Stimulated activated naive CD8-positive, alpha-beta T cell treated with anti-CD3 and anti-CD28 coated beads, Interleukin-15, amount 100 ng/mL, for 72 hours (primary cell): ENCODE measurements around the gene NDUFS4.

Experiments used
- ATAC-seq: fragments of 150-1000 bp; cut with Tn5 transposase; 2 replicates; pipeline ENCODE4 v1.10.0; 2021; ENCODE audit warnings: mild to moderate bottlenecking, moderate library complexity
- DNase-seq, 2 donors: peaks; one replicate each; pipeline ENCODE4 v3.0.0; 2021 to 2022
- H3K27ac Mint-ChIP-seq, 2 donors: one replicate each; pipeline ENCODE4 v1.8.0; 2022; ENCODE audit warnings: mild to moderate bottlenecking in 2 of 2, mixed read lengths in 2 of 2, moderate library complexity in 2 of 2
- H3K27me3 Mint-ChIP-seq: one replicate; pipeline ENCODE4 v1.8.0; 2022; ENCODE audit warnings: mixed read lengths
- H3K4me1 Mint-ChIP-seq: one replicate; pipeline ENCODE4 v1.8.0; 2022; ENCODE audit warnings: mild to moderate bottlenecking, mixed read lengths
- H3K4me3 Mint-ChIP-seq, 2 donors: one replicate each; pipeline ENCODE4 v1.8.0; 2022; ENCODE audit warnings: mild to moderate bottlenecking in 2 of 2, mixed read lengths in 2 of 2, moderate library complexity in 1 of 2
- H3K9me3 Mint-ChIP-seq, 2 donors: one replicate each; pipeline ENCODE4 v1.8.0; 2022; ENCODE audit warnings: mixed read lengths in 2 of 2

Gene NDUFS4

GRCh38 chr5:53557386-53557785 is 3.1 kb upstream of the NDUFS4 start:
- ATAC-seq (no peak), DNase-seq (no peak)
- H3K4me3 Mint-ChIP-seq, result no peak overlapping the region
- H3K27me3 Mint-ChIP-seq, result peaks cover 39% of the 10 kb centered on the region
- H3K4me1 Mint-ChIP-seq, result peaks cover 13% of the 10 kb centered on the region
- H3K9me3 Mint-ChIP-seq, result peaks cover 0 to 11% of the 10 kb centered on the region in 2 donors
- no peak overlapping the region for H3K27ac Mint-ChIP-seq

- DNase-seq (no peak), ATAC-seq (no peak)
- Mint-ChIP-seq H3K9me3 (peaks cover 0 to 11% of the 10 kb centered on the region in 2 donors), H3K27ac (no peak overlapping the region), H3K27me3 (peaks cover 33% of the 10 kb centered on the region), H3K4me1 (peaks cover 25% of the 10 kb centered on the region), H3K4me3 (no peak overlapping the region)
Observed at GRCh38 chr5:53558966-53559365, 1.5 kb upstream of the NDUFS4 start.

- H3K27ac Mint-ChIP-seq, result peak overlapping the region in 1 of 2 donors; percentile 95
- peaks cover 0 to 11% of the 10 kb centered on the region in 2 donors for H3K9me3 Mint-ChIP-seq
- ATAC-seq, result peak; percentile 21
- H3K4me3 Mint-ChIP-seq, result peak overlapping the region; percentile 86 to 88
- H3K4me1 Mint-ChIP-seq, result peaks cover 33% of the 10 kb centered on the region
- H3K27me3 Mint-ChIP-seq, result peaks cover 24% of the 10 kb centered on the region
- DNase-seq, result no peak
Observed at GRCh38 chr5:53560028-53560427, 411 bp upstream of the NDUFS4 start.

- H3K27me3 Mint-ChIP-seq, result no peaks in the 10 kb centered on the region
- no peak overlapping the region for H3K4me3 Mint-ChIP-seq
- peaks cover 24% of the 10 kb centered on the region for H3K4me1 Mint-ChIP-seq
- DNase-seq (no peak), ATAC-seq (no peak)
- no peaks in the 10 kb centered on the region for H3K9me3 Mint-ChIP-seq
- no peak overlapping the region for H3K27ac Mint-ChIP-seq
Observed at GRCh38 chr5:53568401-53568800, 8.0 kb downstream of the NDUFS4 start.

GRCh38 chr5:53568871-53569270 is 8.4 kb downstream of the NDUFS4 start:
- H3K4me1 Mint-ChIP-seq, result peaks cover 23% of the 10 kb centered on the region
- DNase-seq, result no peak
- H3K27me3 Mint-ChIP-seq, result no peaks in the 10 kb centered on the region
- no peaks in the 10 kb centered on the region for H3K9me3 Mint-ChIP-seq
- H3K27ac Mint-ChIP-seq, result no peak overlapping the region
- no peak overlapping the region for H3K4me3 Mint-ChIP-seq
- ATAC-seq, result no peak

- H3K4me3 Mint-ChIP-seq, result no peak overlapping the region
- ATAC-seq (no peak), DNase-seq (no peak)
- no peaks in the 10 kb centered on the region for H3K27me3 Mint-ChIP-seq
- no peaks in the 10 kb centered on the region for H3K9me3 Mint-ChIP-seq
- H3K4me1 Mint-ChIP-seq, result peaks cover 23% of the 10 kb centered on the region
- no peak overlapping the region for H3K27ac Mint-ChIP-seq
Observed at GRCh38 chr5:53569453-53569852, 9.0 kb downstream of the NDUFS4 start.

GRCh38 chr5:53571403-53571802 is 11.0 kb downstream of the NDUFS4 start:
- no peak for ATAC-seq
- Mint-ChIP-seq H3K9me3 (no peaks in the 10 kb centered on the region), H3K4me3 (no peak overlapping the region), H3K27me3 (no peaks in the 10 kb centered on the region), H3K27ac (no peak overlapping the region), H3K4me1 (peaks cover 26% of the 10 kb centered on the region)
- DNase-seq, result no peak

- Mint-ChIP-seq H3K9me3 (no peaks in the 10 kb centered on the region), H3K4me3 (no peak overlapping the region), H3K4me1 (peaks cover 26% of the 10 kb centered on the region), H3K27ac (no peak overlapping the region), H3K27me3 (no peaks in the 10 kb centered on the region)
- ATAC-seq (no peak), DNase-seq (no peak)
Observed at GRCh38 chr5:53575101-53575500, 14.7 kb downstream of the NDUFS4 start.

GRCh38 chr5:53575831-53576230 is 15.4 kb downstream of the NDUFS4 start:
- peaks cover 32% of the 10 kb centered on the region for H3K4me1 Mint-ChIP-seq
- H3K4me3 Mint-ChIP-seq, result no peak overlapping the region
- no peaks in the 10 kb centered on the region for H3K27me3 Mint-ChIP-seq
- no peaks in the 10 kb centered on the region for H3K9me3 Mint-ChIP-seq
- ATAC-seq (no peak), DNase-seq (no peak)
- H3K27ac Mint-ChIP-seq, result no peak overlapping the region

GRCh38 chr5:53576674-53577073 is 16.2 kb downstream of the NDUFS4 start:
- no peaks in the 10 kb centered on the region for H3K9me3 Mint-ChIP-seq
- no peak overlapping the region for H3K4me3 Mint-ChIP-seq
- H3K4me1 Mint-ChIP-seq, result peaks cover 32% of the 10 kb centered on the region
- H3K27me3 Mint-ChIP-seq, result no peaks in the 10 kb centered on the region
- DNase-seq (no peak), ATAC-seq (no peak)
- no peak overlapping the region for H3K27ac Mint-ChIP-seq

- ATAC-seq (no peak), DNase-seq (no peak)
- Mint-ChIP-seq H3K4me1 (peaks cover 24% of the 10 kb centered on the region), H3K27ac (no peak overlapping the region), H3K9me3 (no peaks in the 10 kb centered on the region), H3K4me3 (no peak overlapping the region), H3K27me3 (no peaks in the 10 kb centered on the region)
Observed at GRCh38 chr5:53578854-53579253, 18.4 kb downstream of the NDUFS4 start.

- H3K9me3 Mint-ChIP-seq, result no peaks in the 10 kb centered on the region
- H3K27me3 Mint-ChIP-seq, result no peaks in the 10 kb centered on the region
- ATAC-seq (no peak), DNase-seq (no peak)
- H3K4me1 Mint-ChIP-seq, result peaks cover 18% of the 10 kb centered on the region
- no peak overlapping the region for H3K4me3 Mint-ChIP-seq
- H3K27ac Mint-ChIP-seq, result no peak overlapping the region
Observed at GRCh38 chr5:53580547-53580946, 20.1 kb downstream of the NDUFS4 start.

- H3K4me1 Mint-ChIP-seq, result peaks cover 13% of the 10 kb centered on the region
- no peaks in the 10 kb centered on the region for H3K27me3 Mint-ChIP-seq
- no peak overlapping the region for H3K27ac Mint-ChIP-seq
- ATAC-seq (no peak), DNase-seq (no peak)
- H3K9me3 Mint-ChIP-seq, result no peaks in the 10 kb centered on the region
- H3K4me3 Mint-ChIP-seq, result no peak overlapping the region
Observed at GRCh38 chr5:53582225-53582624, 21.8 kb downstream of the NDUFS4 start.

- peak overlapping the region in 1 of 2 donors; percentile 76 for H3K27ac Mint-ChIP-seq
- H3K9me3 Mint-ChIP-seq, result no peaks in the 10 kb centered on the region
- H3K27me3 Mint-ChIP-seq, result no peaks in the 10 kb centered on the region
- H3K4me3 Mint-ChIP-seq, result no peak overlapping the region
- ATAC-seq (no peak), DNase-seq (no peak)
- H3K4me1 Mint-ChIP-seq, result peaks cover 16% of the 10 kb centered on the region
Observed at GRCh38 chr5:53590759-53591158, 30.3 kb downstream of the NDUFS4 start.

GRCh38 chr5:53594419-53594818 is 34.0 kb downstream of the NDUFS4 start:
- peaks cover 11% of the 10 kb centered on the region for H3K4me1 Mint-ChIP-seq
- no peak for ATAC-seq
- no peak overlapping the region for H3K27ac Mint-ChIP-seq
- H3K9me3 Mint-ChIP-seq, result peaks cover 0 to 5% of the 10 kb centered on the region in 2 donors
- DNase-seq, result no peak
- H3K27me3 Mint-ChIP-seq, result no peaks in the 10 kb centered on the region
- H3K4me3 Mint-ChIP-seq, result no peak overlapping the region

GRCh38 chr5:53597894-53598293 is 37.5 kb downstream of the NDUFS4 start:
- DNase-seq (no peak), ATAC-seq (no peak)
- H3K4me3 Mint-ChIP-seq, result no peak overlapping the region
- peaks cover 0 to 5% of the 10 kb centered on the region in 2 donors for H3K9me3 Mint-ChIP-seq
- peaks cover 7% of the 10 kb centered on the region for H3K4me1 Mint-ChIP-seq
- no peaks in the 10 kb centered on the region for H3K27me3 Mint-ChIP-seq
- H3K27ac Mint-ChIP-seq, result no peak overlapping the region

GRCh38 chr5:53601570-53601969 is 41.1 kb downstream of the NDUFS4 start:
- peaks cover 0 to 5% of the 10 kb centered on the region in 2 donors for H3K9me3 Mint-ChIP-seq
- no peaks in the 10 kb centered on the region for H3K4me1 Mint-ChIP-seq
- H3K27me3 Mint-ChIP-seq, result no peaks in the 10 kb centered on the region
- H3K27ac Mint-ChIP-seq, result no peak overlapping the region
- no peak for DNase-seq
- no peak for ATAC-seq
- no peak overlapping the region for H3K4me3 Mint-ChIP-seq
